ENCODE data around the gene THBD. TPM values are rescaled to one million over a fixed set of nuclear protein-coding genes. Genes with fewer than 3 reads are reported as not detected.

THBD gene
- total RNA-seq, 1 experiment from 2014 or later, result 0.28 TPM

DNA sequence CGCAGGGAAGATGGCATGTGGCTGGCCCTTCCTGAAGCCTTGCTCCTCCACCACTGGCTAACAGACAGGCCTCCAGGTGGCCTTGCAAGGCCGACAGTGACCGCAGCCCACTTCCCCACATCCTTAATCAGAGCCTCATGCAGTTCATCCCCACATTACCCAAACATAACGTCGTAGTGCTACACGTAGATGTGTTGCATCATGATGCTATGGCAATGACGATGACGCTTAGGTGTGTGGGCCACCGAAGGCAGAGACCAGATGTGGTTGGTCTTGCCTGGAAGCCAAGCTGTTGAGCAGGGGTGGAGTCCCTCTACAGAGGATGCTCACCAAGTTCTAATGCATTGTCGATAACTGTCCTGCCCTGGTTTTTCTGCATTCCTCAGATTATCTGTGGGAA is 31.0 kb upstream of the THBD start:
- Histone ChIP-seq H3K56ac (ENCODE audit: insufficient read length, low read depth, low read length) (no peak overlapping the region), H2AFZ (ENCODE audit: low read length) (no peak overlapping the region), H3K79me1 (ENCODE audit: insufficient read depth, low read depth, low read length, poor library complexity, severe bottlenecking) (no peaks in the 10 kb centered on the region), H3K23me2 (ENCODE audit: insufficient read length, low read depth, low read length, poor library complexity, severe bottlenecking) (no peaks in the 10 kb centered on the region), H2BK20ac (ENCODE audit: low read depth, low read length, poor library complexity, severe bottlenecking) (no peak overlapping the region), H3K9me3 (ENCODE audit: control insufficient read depth, low read depth, low read length) (no peaks in the 10 kb centered on the region), H2AK5ac (ENCODE audit: insufficient read length, low read length) (no peak overlapping the region), H2BK12ac (ENCODE audit: insufficient read length, low read depth, low read length) (no peak overlapping the region), H3K4ac (ENCODE audit: low read depth, low read length) (no peak overlapping the region), H2BK5ac (ENCODE audit: insufficient read length, low read length) (no peak overlapping the region), H3K4me1 (ENCODE audit: insufficient read depth, low read length) (no peaks in the 10 kb centered on the region; the same call in 1 of the 2 replicates), H3K79me2 (ENCODE audit: insufficient read depth, low read length) (no peaks in the 10 kb centered on the region), H3T11ph (ENCODE audit: low read length) (no peak overlapping the region), H4K20me1 (ENCODE audit: control insufficient read depth, insufficient read depth, insufficient read length) (no peaks in the 10 kb centered on the region), H3K4me2 (ENCODE audit: insufficient read depth, insufficient read length, low read length) (no peak overlapping the region), H4K5ac (ENCODE audit: insufficient read length, low read depth, low read length) (no peak overlapping the region), H3K23ac (ENCODE audit: insufficient read length, low read depth, low read length) (no peak overlapping the region), H4K91ac (ENCODE audit: insufficient read length, low read depth, low read length) (no peak overlapping the region), H3K9ac (ENCODE audit: extremely low read depth, insufficient read length, low read length) (no peak overlapping the region), H3K18ac (ENCODE audit: insufficient read length, low read depth, low read length) (no peak overlapping the region), H3K27me3 (ENCODE audit: insufficient read depth, low read length) (no peaks in the 10 kb centered on the region), H2BK120ac (ENCODE audit: low read depth, low read length, poor library complexity, severe bottlenecking) (no peak overlapping the region), H2BK15ac (ENCODE audit: low read depth, low read length) (no peak overlapping the region), H3K14ac (ENCODE audit: insufficient read depth, low read length) (no peak overlapping the region), H4K8ac (replicated peaks; ENCODE audit: insufficient read length, low read depth, low read length) (no peak overlapping the region), H3K27ac (ENCODE audit: insufficient read length, low read depth, low read length) (no peak overlapping the region)
- TF ChIP-seq, protein P1, sequence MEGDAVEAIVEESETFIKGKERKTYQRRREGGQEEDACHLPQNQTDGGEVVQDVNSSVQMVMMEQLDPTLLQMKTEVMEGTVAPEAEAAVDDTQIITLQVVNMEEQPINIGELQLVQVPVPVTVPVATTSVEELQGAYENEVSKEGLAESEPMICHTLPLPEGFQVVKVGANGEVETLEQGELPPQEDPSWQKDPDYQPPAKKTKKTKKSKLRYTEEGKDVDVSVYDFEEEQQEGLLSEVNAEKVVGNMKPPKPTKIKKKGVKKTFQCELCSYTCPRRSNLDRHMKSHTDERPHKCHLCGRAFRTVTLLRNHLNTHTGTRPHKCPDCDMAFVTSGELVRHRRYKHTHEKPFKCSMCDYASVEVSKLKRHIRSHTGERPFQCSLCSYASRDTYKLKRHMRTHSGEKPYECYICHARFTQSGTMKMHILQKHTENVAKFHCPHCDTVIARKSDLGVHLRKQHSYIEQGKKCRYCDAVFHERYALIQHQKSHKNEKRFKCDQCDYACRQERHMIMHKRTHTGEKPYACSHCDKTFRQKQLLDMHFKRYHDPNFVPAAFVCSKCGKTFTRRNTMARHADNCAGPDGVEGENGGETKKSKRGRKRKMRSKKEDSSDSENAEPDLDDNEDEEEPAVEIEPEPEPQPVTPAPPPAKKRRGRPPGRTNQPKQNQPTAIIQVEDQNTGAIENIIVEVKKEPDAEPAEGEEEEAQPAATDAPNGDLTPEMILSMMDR (conservative IDR thresholded peaks at IDR 0.05), result no peak
- Mint-ChIP-seq H3K27ac (no peak overlapping the region), H3K27me3 (ENCODE audit: low read depth) (0 out of 2 replicates have a peak, but pooled peaks cover 4% of the 10 kb centered on the region), H3K4me3 (no peak overlapping the region), H3K9me3 (no peaks in the 10 kb centered on the region), H3K36me3 (ENCODE audit: insufficient read depth in 1 of 3, low read depth in 3 of 3) (no peaks in the 10 kb centered on the region), H3K4me1 (peaks cover 14 to 17% of the 10 kb centered on the region in 2 experiments)
- DNase-seq, result no peak
- WGBS (ENCODE audit: extremely low coverage, insufficient read length, low lambda C conversion rate), result no CpG with 5 or more reads among the region's 10 CpGs
